ENCODE results near the gene RITA1. TPM values are rescaled to one million over a fixed set of nuclear protein-coding genes. Genes with fewer than 3 reads are reported as not detected.

Gene RITA1
- total RNA-seq, 1 donor from 2014 or later, result 11.7 TPM

GRCh38 chr12:113154351-113154973 lies 31.1 kb upstream of the RITA1 start:
- H3K36me3 Mint-ChIP-seq (ENCODE audit: low read depth, unreplicated experiment), result peaks cover 22% of the 10 kb centered on the region
- DNase-seq (ENCODE audit: low spot score), result peak; percentile 53
- no peaks in the 10 kb centered on the region for H3K9me3 Mint-ChIP-seq (ENCODE audit: unreplicated experiment)
- peaks cover 6% of the 10 kb centered on the region for H3K4me1 Mint-ChIP-seq (ENCODE audit: unreplicated experiment)
- H3K4me3 Mint-ChIP-seq (ENCODE audit: unreplicated experiment), result no peak overlapping the region
- TF ChIP-seq CTCF (IDR thresholded peaks at IDR 0.05; ENCODE audit: unreplicated experiment), result no peak
- H3K27ac Mint-ChIP-seq (ENCODE audit: unreplicated experiment), result no peak overlapping the region
- peaks cover 15% of the 10 kb centered on the region for H3K27me3 Mint-ChIP-seq (ENCODE audit: unreplicated experiment)

GRCh38 chr12:113155060-113155459 lies 30.5 kb upstream of the RITA1 start:
- Mint-ChIP-seq H3K9me3 (ENCODE audit: unreplicated experiment) (no peaks in the 10 kb centered on the region), H3K36me3 (ENCODE audit: low read depth, unreplicated experiment) (peaks cover 24% of the 10 kb centered on the region), H3K27ac (ENCODE audit: unreplicated experiment) (no peak overlapping the region), H3K4me1 (ENCODE audit: unreplicated experiment) (peaks cover 6% of the 10 kb centered on the region), H3K27me3 (ENCODE audit: unreplicated experiment) (peaks cover 15% of the 10 kb centered on the region), H3K4me3 (ENCODE audit: unreplicated experiment) (no peak overlapping the region)
- TF ChIP-seq CTCF (IDR thresholded peaks at IDR 0.05; ENCODE audit: unreplicated experiment), result no peak
- no peak for DNase-seq (ENCODE audit: low spot score)

- Mint-ChIP-seq H3K4me1 (ENCODE audit: unreplicated experiment) (peaks cover 6% of the 10 kb centered on the region), H3K9me3 (ENCODE audit: unreplicated experiment) (no peaks in the 10 kb centered on the region), H3K36me3 (ENCODE audit: low read depth, unreplicated experiment) (peaks cover 24% of the 10 kb centered on the region), H3K4me3 (ENCODE audit: unreplicated experiment) (no peak overlapping the region), H3K27ac (ENCODE audit: unreplicated experiment) (no peak overlapping the region), H3K27me3 (ENCODE audit: unreplicated experiment) (peaks cover 11% of the 10 kb centered on the region)
- DNase-seq (ENCODE audit: low spot score), result no peak
- TF ChIP-seq CTCF (IDR thresholded peaks at IDR 0.05; ENCODE audit: unreplicated experiment), result no peak
Measured at GRCh38 chr12:113155646-113156045, 29.9 kb upstream of the RITA1 start.

- Mint-ChIP-seq H3K9me3 (ENCODE audit: unreplicated experiment) (no peaks in the 10 kb centered on the region), H3K4me3 (ENCODE audit: unreplicated experiment) (no peak overlapping the region), H3K4me1 (ENCODE audit: unreplicated experiment) (peaks cover 2% of the 10 kb centered on the region), H3K27me3 (ENCODE audit: unreplicated experiment) (peaks cover 7% of the 10 kb centered on the region), H3K27ac (ENCODE audit: unreplicated experiment) (no peak overlapping the region), H3K36me3 (ENCODE audit: low read depth, unreplicated experiment) (peaks cover 20% of the 10 kb centered on the region)
- no peak for TF ChIP-seq CTCF (IDR thresholded peaks at IDR 0.05; ENCODE audit: unreplicated experiment)
- no peak for DNase-seq (ENCODE audit: low spot score)
Measured at GRCh38 chr12:113157218-113157859, 28.2 kb upstream of the RITA1 start.

All from endothelial cell (in vitro differentiated cells).